Sigmoid colon (tissue), 7 donors: Measurements from ENCODE around the gene SLC12A3. TPM values are rescaled to one million over a fixed set of nuclear protein-coding genes. Genes with fewer than 3 reads are reported as not detected.
A peak's percentile ranks its signal among the peaks of the same experiment; 100 is the strongest.

ENCODE experiments used
- DNase-seq: peaks from one replicate; pipeline ENCODE4 v3.0.0-alpha.2; 2019
- H3K27ac ChIP-seq, 4 donors: fragments of 200-600 bp; sonication (generic); one replicate each; pipeline ENCODE4 v1.5.1; 2016 to 2019; ENCODE audit warnings: mild to moderate bottlenecking in 1 of 4
- H3K27me3 ChIP-seq, 3 donors: fragments of 200-600 bp; sonication (generic); one replicate each; pipeline ENCODE4 v1.5.1; 2019; ENCODE audit warnings: mild to moderate bottlenecking in 1 of 3
- H3K36me3 ChIP-seq, 4 donors: fragments of 200-600 bp; sonication (generic); one replicate each; pipeline ENCODE4 v1.5.1; 2016 to 2019
- H3K4me1 ChIP-seq, 4 donors: fragments of 200-600 bp; sonication (generic); one replicate each; pipeline ENCODE4 v1.5.1; 2017 to 2019
- H3K4me3 ChIP-seq, 4 donors: fragments of 200-600 bp; sonication (generic); one replicate each; pipeline ENCODE4 v1.5.1; 2017 to 2019; ENCODE audit warnings: mild to moderate bottlenecking in 2 of 4, moderate library complexity in 1 of 4
- H3K9me3 ChIP-seq, 4 donors: fragments of 200-600 bp in 3 of 4; sonication (generic) in 3 of 4; one replicate each; pipeline versions ENCODE4 v1.5.1 to v1.6.1; 2013 to 2019
- CTCF ChIP-seq, 4 experiments: fragments of 450-650 bp in 3 of 4; fragments of 200-600 bp in 1 of 4; IDR thresholded peaks; one replicate each; pipeline ENCODE4 v1.5.1; 2016 to 2019; ENCODE audit warnings: antibody characterized with exemption in 4 of 4, mild to moderate bottlenecking in 3 of 4, moderate library complexity in 2 of 4
- EP300 ChIP-seq, 4 donors: sonication (generic); formaldehyde crosslinking; IDR thresholded peaks; one replicate each; pipeline ENCODE4 v1.6.1; 2017; ENCODE audit warnings: antibody characterized with exemption in 4 of 4
- POLR2A ChIP-seq, 2 donors: fragments of 450-650 bp; IDR thresholded peaks; one replicate each; pipeline ENCODE4 v1.6.1; 2016; ENCODE audit warnings: antibody characterized with exemption in 2 of 2, mild to moderate bottlenecking in 2 of 2, moderate library complexity in 2 of 2
- POLR2AphosphoS5 ChIP-seq, 4 donors: sonication (generic); formaldehyde crosslinking; IDR thresholded peaks; one replicate each; pipeline ENCODE4 v1.6.1; 2017; ENCODE audit warnings: antibody characterized with exemption in 4 of 4
- WGBS, 2 donors: extraction: QIAGEN DNeasy Blood & Tissue Kit; methylation state at CpG; one replicate each; pipeline ENCODE4 v1.1.7; 2013; 5-methylcytosine and 5-hydroxymethylcytosine counted together
- intact Hi-C: fragments of 100-400 bp; cut with DNase I; formaldehyde crosslinking; loops from one replicate; pipeline ENCODE4 v1.15.1; 2023
- polyA plus RNA-seq, 3 donors: library from polyadenylated mRNA; stranded (reverse); fragments of 200-250 nt; gene quantifications; one replicate each; pipeline ENCODE4 v1.2.3, GENCODE V29; 2013
- total RNA-seq, 4 donors: library from RNA; depleted of rRNA; stranded (reverse); fragments of >200 nt; gene quantifications; one replicate each; pipeline ENCODE4 v1.1.0, GENCODE V29; 2016
- donor health status: healthy with polysubstance abuse.
- donor health status: Bipolar disorder and iron deficiency.
- donor health status: healthy.

Gene SLC12A3
- total and polyA plus RNA-seq, 7 donors: 0.16 TPM; not detected in 6

GRCh38 chr16:56897026-56897799 is 32.2 kb downstream of the SLC12A3 start:
- no peaks in the 10 kb centered on the region for H3K36me3 ChIP-seq
- DNase-seq: no peak

GRCh38 chr16:56898847-56899246 is 33.8 kb downstream of the SLC12A3 start:
- Histone ChIP-seq H3K4me3 (no peak overlapping the region), H3K27me3 (no peaks in the 10 kb centered on the region), H3K36me3 (no peaks in the 10 kb centered on the region), H3K9me3 (no peaks in the 10 kb centered on the region), H3K27ac (no peak overlapping the region), H3K4me1 (no peaks in the 10 kb centered on the region)
- TF ChIP-seq CTCF (IDR thresholded peaks at IDR 0.05) (no peak), POLR2AphosphoS5 (IDR thresholded peaks at IDR 0.05) (no peak), EP300 (IDR thresholded peaks at IDR 0.05) (no peak), POLR2A (IDR thresholded peaks at IDR 0.05) (no peak)
- 72 to 90% methylated on average over 8 of the region's 8 CpGs for WGBS, 2 donors
- DNase-seq: no peak
- intact Hi-C loops: no loop called here

More at GRCh38 chr16:56897026-56897799, 32.2 kb downstream of the SLC12A3 start:
- H3K4me1 ChIP-seq: no peaks in the 10 kb centered on the region
- H3K9me3 ChIP-seq: no peaks in the 10 kb centered on the region
- WGBS, 2 donors: 74 to 86% methylated on average over 8 of the region's 8 CpGs
- no peaks in the 10 kb centered on the region for H3K27me3 ChIP-seq
- H3K4me3 ChIP-seq: no peak overlapping the region
- no peak for TF ChIP-seq EP300 (IDR thresholded peaks at IDR 0.05)
- H3K27ac ChIP-seq: no peak overlapping the region
- intact Hi-C loops: no loop called here

GRCh38 chr16:56903866-56904265 is 38.9 kb downstream of the SLC12A3 start:
- TF ChIP-seq POLR2AphosphoS5 (IDR thresholded peaks at IDR 0.05) (no peak), EP300 (IDR thresholded peaks at IDR 0.05) (no peak), POLR2A (IDR thresholded peaks at IDR 0.05) (no peak), CTCF (IDR thresholded peaks at IDR 0.05) (no peak)
- no peak for DNase-seq
- intact Hi-C loops: no loop called here
- H3K36me3 ChIP-seq: no peaks in the 10 kb centered on the region
- WGBS, 2 donors: 93 to 95% methylated on average over 2 of the region's 2 CpGs
- no peaks in the 10 kb centered on the region for H3K4me1 ChIP-seq
- no peaks in the 10 kb centered on the region for H3K9me3 ChIP-seq
- H3K27me3 ChIP-seq: no peaks in the 10 kb centered on the region
- H3K27ac ChIP-seq: no peak overlapping the region
- no peak overlapping the region for H3K4me3 ChIP-seq

- WGBS, 2 donors: 96 to 98% methylated on average over 3 of the region's 3 CpGs
- no peak overlapping the region for H3K4me3 ChIP-seq
- no peaks in the 10 kb centered on the region for H3K27me3 ChIP-seq
- DNase-seq: no peak
- H3K9me3 ChIP-seq: no peaks in the 10 kb centered on the region
- H3K27ac ChIP-seq: no peak overlapping the region
- TF ChIP-seq CTCF (IDR thresholded peaks at IDR 0.05): no peak
- no peak for TF ChIP-seq EP300 (IDR thresholded peaks at IDR 0.05)
- no peak for TF ChIP-seq POLR2AphosphoS5 (IDR thresholded peaks at IDR 0.05)
- no peak for TF ChIP-seq POLR2A (IDR thresholded peaks at IDR 0.05)
- no peaks in the 10 kb centered on the region for H3K36me3 ChIP-seq
- intact Hi-C loops: no loop called here
- no peaks in the 10 kb centered on the region for H3K4me1 ChIP-seq
These were observed 42.4 kb downstream of the SLC12A3 start for GRCh38 chr16:56907401-56907800.

GRCh38 chr16:56909527-56909979 is 44.5 kb downstream of the SLC12A3 start:
- 70 to 82% methylated on average over 7 of the region's 7 CpGs for WGBS, 2 donors
- H3K4me1 ChIP-seq: no peaks in the 10 kb centered on the region
- no peak for DNase-seq
- no peak overlapping the region for H3K4me3 ChIP-seq
- H3K27ac ChIP-seq: peak overlapping the region in 2 of 4 donors; percentile 46 to 55
- H3K36me3 ChIP-seq: no peaks in the 10 kb centered on the region
- H3K27me3 ChIP-seq: no peaks in the 10 kb centered on the region
- no peaks in the 10 kb centered on the region for H3K9me3 ChIP-seq
- intact Hi-C loops: no loop called here
- TF ChIP-seq POLR2A (IDR thresholded peaks at IDR 0.05) (no peak), EP300 (IDR thresholded peaks at IDR 0.05) (no peak), CTCF (IDR thresholded peaks at IDR 0.05) (no peak), POLR2AphosphoS5 (IDR thresholded peaks at IDR 0.05) (no peak)
